KMS-11 (cell line): ENCODE measurements around the gene FAM114A1.
"Not testable (repeated sequence)": the region's sequence is repeated elsewhere in the genome, so short reads cannot be mapped to it uniquely, and the experiment has no call there.

Source experiments
- H2AFZ ChIP-seq: fragments of 200-600 bp; sonication (generic); 2 replicates; pipeline ENCODE4 v1.6.1; 2016; ENCODE audit warnings: antibody characterized with exemption, mixed run types, low read depth
- H3K27ac ChIP-seq: fragments of 200-600 bp; sonication (generic); 2 replicates; pipeline ENCODE4 v1.6.1; 2016; ENCODE audit warnings: mild to moderate bottlenecking, mixed run types
- H3K27me3 ChIP-seq: fragments of 200-600 bp; sonication (generic); 2 replicates; pipeline ENCODE4 v1.6.1; 2017; ENCODE audit warnings: mild to moderate bottlenecking, low read depth, mixed run types, moderate library complexity; ENCODE audit not compliant: insufficient read depth
- H3K36me3 ChIP-seq: fragments of 200-600 bp; sonication (generic); 2 replicates; pipeline ENCODE4 v1.6.1; 2017; ENCODE audit warnings: mild to moderate bottlenecking, mixed run types; ENCODE audit not compliant: insufficient read depth
- H3K4me1 ChIP-seq: fragments of 200-600 bp; sonication (generic); 2 replicates; pipeline ENCODE4 v1.6.1; 2016; ENCODE audit warnings: mild to moderate bottlenecking, low read depth, mixed run types; ENCODE audit not compliant: poor library complexity, severe bottlenecking
- H3K4me2 ChIP-seq: fragments of 200-600 bp; sonication (generic); 2 replicates; pipeline ENCODE4 v1.7.0; 2016; ENCODE audit warnings: mild to moderate bottlenecking, mixed run types
- H3K4me3 ChIP-seq: fragments of 200-600 bp; sonication (generic); IDR thresholded peaks from 2 replicates; pipeline ENCODE4 v1.6.1; 2017; ENCODE audit warnings: low read depth, low read length, mixed read lengths; ENCODE audit not compliant: insufficient read depth
- H3K79me2 ChIP-seq: fragments of 200-600 bp; sonication (generic); 2 replicates; pipeline ENCODE4 v1.6.1; 2016; ENCODE audit warnings: low read depth, mixed run types; ENCODE audit not compliant: insufficient read depth
- H3K9ac ChIP-seq: fragments of 200-600 bp; sonication (generic); 2 replicates; pipeline ENCODE4 v1.6.1; 2016; ENCODE audit warnings: mild to moderate bottlenecking, mixed run types
- H4K20me1 ChIP-seq: fragments of 200-600 bp; sonication (generic); 2 replicates; pipeline ENCODE4 v1.6.1; 2016; ENCODE audit warnings: mild to moderate bottlenecking, mixed run types; ENCODE audit not compliant: insufficient read depth
- TF ChIP-seq, protein P1 (sequence below): fragments of 200-600 bp; sonication (generic); conservative IDR thresholded peaks from 2 replicates; pipeline ENCODE4 v1.6.1; 2017; ENCODE audit warnings: low read depth, mild to moderate bottlenecking, antibody characterized with exemption, low read length, moderate library complexity, mixed read lengths

The FAM114A1 gene

DNA sequence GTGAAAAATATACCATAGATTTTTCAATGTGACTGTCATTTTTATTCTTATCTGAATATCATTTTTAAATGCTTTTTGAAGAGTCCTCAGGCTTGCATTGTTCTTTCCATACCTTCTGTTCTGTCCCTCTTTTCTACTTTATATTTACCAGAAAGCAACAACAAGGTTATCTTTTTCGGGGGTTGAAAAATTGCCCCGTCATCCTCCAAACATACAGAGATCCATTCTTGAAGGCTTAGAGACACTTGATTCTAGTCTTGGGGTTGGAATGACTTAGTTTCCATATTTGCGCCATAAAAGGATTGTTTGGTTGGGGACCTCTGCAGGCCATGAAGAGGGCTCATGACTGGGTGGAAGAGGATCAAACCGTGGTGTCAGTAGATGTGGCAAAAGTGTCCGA lies 63.5 kb downstream of the FAM114A1 start:
- H3K4me3 ChIP-seq = no peak overlapping the region
- H3K4me1 ChIP-seq = no peaks in the 10 kb centered on the region
- H3K79me2 ChIP-seq = no peaks in the 10 kb centered on the region
- H3K27ac ChIP-seq = no peak overlapping the region
- H3K36me3 ChIP-seq = no peaks in the 10 kb centered on the region
- TF ChIP-seq, protein P1, sequence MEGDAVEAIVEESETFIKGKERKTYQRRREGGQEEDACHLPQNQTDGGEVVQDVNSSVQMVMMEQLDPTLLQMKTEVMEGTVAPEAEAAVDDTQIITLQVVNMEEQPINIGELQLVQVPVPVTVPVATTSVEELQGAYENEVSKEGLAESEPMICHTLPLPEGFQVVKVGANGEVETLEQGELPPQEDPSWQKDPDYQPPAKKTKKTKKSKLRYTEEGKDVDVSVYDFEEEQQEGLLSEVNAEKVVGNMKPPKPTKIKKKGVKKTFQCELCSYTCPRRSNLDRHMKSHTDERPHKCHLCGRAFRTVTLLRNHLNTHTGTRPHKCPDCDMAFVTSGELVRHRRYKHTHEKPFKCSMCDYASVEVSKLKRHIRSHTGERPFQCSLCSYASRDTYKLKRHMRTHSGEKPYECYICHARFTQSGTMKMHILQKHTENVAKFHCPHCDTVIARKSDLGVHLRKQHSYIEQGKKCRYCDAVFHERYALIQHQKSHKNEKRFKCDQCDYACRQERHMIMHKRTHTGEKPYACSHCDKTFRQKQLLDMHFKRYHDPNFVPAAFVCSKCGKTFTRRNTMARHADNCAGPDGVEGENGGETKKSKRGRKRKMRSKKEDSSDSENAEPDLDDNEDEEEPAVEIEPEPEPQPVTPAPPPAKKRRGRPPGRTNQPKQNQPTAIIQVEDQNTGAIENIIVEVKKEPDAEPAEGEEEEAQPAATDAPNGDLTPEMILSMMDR = no peak
- H2AFZ ChIP-seq = no peak overlapping the region
- no peak overlapping the region for H3K4me2 ChIP-seq
- H3K27me3 ChIP-seq = no peaks in the 10 kb centered on the region
- no peak overlapping the region for H3K9ac ChIP-seq
- no peaks in the 10 kb centered on the region for H4K20me1 ChIP-seq

DNA sequence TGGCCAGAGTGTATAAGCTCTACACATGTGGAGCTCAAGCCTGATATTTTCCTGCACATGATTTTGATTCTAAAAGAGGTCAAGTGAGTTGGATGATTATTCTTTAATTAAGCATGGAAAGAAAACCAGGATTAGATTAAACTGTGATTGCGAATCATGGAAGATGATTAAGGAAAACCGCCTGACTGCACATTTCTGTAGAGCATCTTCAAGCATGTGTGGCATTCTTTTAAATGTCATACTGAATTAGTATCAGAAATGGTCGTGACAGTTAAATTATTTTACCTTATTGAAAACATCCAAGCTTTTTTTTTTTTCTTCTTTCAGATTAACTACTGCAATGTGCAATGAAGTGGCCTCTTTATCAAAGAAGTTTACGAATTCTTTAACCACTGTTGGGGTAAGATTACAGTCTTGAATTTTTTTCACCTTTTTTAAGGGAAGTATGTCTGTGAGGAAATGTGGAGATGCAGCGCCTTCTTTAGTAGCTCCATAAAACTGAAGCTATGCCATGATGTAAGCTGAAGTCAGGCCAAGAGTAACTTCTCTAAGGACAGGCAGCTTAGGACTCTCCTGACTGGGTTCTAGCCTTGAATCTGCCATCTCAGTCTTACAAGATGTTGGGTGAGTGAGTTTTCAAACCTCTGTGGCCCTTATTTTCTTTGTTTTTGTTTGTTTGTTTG lies 67.9 kb downstream of the FAM114A1 start:
- Histone ChIP-seq H3K79me2 (no peaks in the 10 kb centered on the region), H3K9ac (no peak overlapping the region), H3K4me1 (no peaks in the 10 kb centered on the region), H3K36me3 (no peaks in the 10 kb centered on the region), H2AFZ (no peak overlapping the region), H3K27ac (no peak overlapping the region), H3K4me2 (no peak overlapping the region), H4K20me1 (no peaks in the 10 kb centered on the region), H3K27me3 (no peaks in the 10 kb centered on the region), H3K4me3 (no peak overlapping the region)
- TF ChIP-seq, protein P1 = no peak

- Histone ChIP-seq H4K20me1 (no peaks in the 10 kb centered on the region), H3K9ac (no peak overlapping the region), H3K4me3 (no peak overlapping the region), H3K4me1 (no peaks in the 10 kb centered on the region), H3K27ac (no peak overlapping the region), H3K36me3 (no peaks in the 10 kb centered on the region), H2AFZ (no peak overlapping the region), H3K4me2 (no peak overlapping the region), H3K27me3 (no peaks in the 10 kb centered on the region), H3K79me2 (no peaks in the 10 kb centered on the region)
- TF ChIP-seq, protein P1 = no peak
Measured at GRCh38 chr4:38939165-38939564, 71.6 kb downstream of the FAM114A1 start.

DNA sequence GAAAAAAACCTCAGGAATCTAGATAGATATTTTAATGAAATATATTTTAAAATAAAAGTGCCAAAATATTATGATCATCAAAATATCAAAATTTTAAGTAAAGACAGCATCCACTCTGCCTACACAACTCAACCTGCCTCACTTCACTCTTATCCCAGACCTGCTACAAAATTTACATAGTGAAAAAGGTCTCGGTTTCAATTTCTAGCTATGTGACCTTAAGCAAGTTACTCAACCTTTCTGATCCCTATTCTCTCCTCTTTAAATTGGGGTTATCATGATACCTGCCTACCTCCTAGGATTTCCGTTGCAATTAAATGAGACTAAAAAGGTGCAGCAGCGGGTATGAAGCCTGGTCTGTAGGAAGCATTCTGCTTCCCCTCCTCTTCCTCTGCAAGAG lies 72.9 kb downstream of the FAM114A1 start:
- H3K27me3 ChIP-seq = no peaks in the 10 kb centered on the region
- no peak overlapping the region for H3K4me2 ChIP-seq
- H3K27ac ChIP-seq = no peak overlapping the region
- H3K4me3 ChIP-seq = no peak overlapping the region
- no peaks in the 10 kb centered on the region for H3K36me3 ChIP-seq
- H4K20me1 ChIP-seq = no peaks in the 10 kb centered on the region
- no peaks in the 10 kb centered on the region for H3K79me2 ChIP-seq
- TF ChIP-seq, protein P1 = no peak
- no peaks in the 10 kb centered on the region for H3K4me1 ChIP-seq
- H3K9ac ChIP-seq = no peak overlapping the region
- no peak overlapping the region for H2AFZ ChIP-seq

GRCh38 chr4:38941906-38942305 lies 74.3 kb downstream of the FAM114A1 start:
- not testable (repeated sequence) for H3K9ac ChIP-seq

More at GRCh38 chr4:38941906-38942305, 74.3 kb downstream of the FAM114A1 start:
- H3K27ac ChIP-seq, H3K27me3 ChIP-seq, H4K20me1 ChIP-seq, H3K36me3 ChIP-seq, H2AFZ ChIP-seq, H3K4me3 ChIP-seq, H3K79me2 ChIP-seq, H3K4me2 ChIP-seq, H3K4me1 ChIP-seq: not testable (repeated sequence)
